Forelimb muscle (tissue), 1 donor: Measurements from ENCODE around the gene LCT. TPM values are rescaled to one million over a fixed set of nuclear protein-coding genes. Genes with fewer than 3 reads are reported as not detected.

ENCODE experiments used
- DNase-seq: peaks from one replicate; pipeline ENCODE4 v3.0.0-alpha.2; 2013; ENCODE audit warnings: low read depth
- polyA plus RNA-seq: library from polyadenylated mRNA; unstranded; fragments of 120-200 nt; gene quantifications from one replicate; pipeline ENCODE4 v1.2.1, GENCODE V29; 2013; ENCODE audit not compliant: insufficient read length

The LCT gene
- polyA plus RNA-seq, 1 donor, result not detected

GRCh38 chr2:135742325-135742757 lies 94.6 kb downstream of the LCT start:
- DNase-seq, result no peak

GRCh38 chr2:135741395-135742324 lies 95.3 kb downstream of the LCT start, which contains the start of gene UBXN4:
Gene UBXN4 (plus strand): TSS chr2:135741855. CDS start chr2:135741930, 75 bp downstream.
- DNase-seq, result peak; percentile 96

GRCh38 chr2:135741043-135741394 lies 96.0 kb downstream of the LCT start:
- no peak for DNase-seq

GRCh38 chr2:135740206-135740605 lies 96.8 kb downstream of the LCT start:
- DNase-seq, result no peak

Other genes with a start within 250 kb of the LCT start
- gene UBXN4, start 95.3 kb downstream of the LCT start, polyA plus RNA-seq, result 68.6 TPM
- 18.9 TPM for gene MCM6, start 39.3 kb upstream of the LCT start, polyA plus RNA-seq
- gene DARS1, start 148.4 kb upstream of the LCT start, polyA plus RNA-seq, result 92.3 TPM